ENCODE results near the gene GH2. TPM values are rescaled to one million over a fixed set of nuclear protein-coding genes. Genes with fewer than 3 reads are reported as not detected.

The GH2 gene
- total RNA-seq: not detected in 2 replicates

GRCh38 chr17:63881935-63882601 is at the start of gene GH2:
GH2 (minus strand) TSS chr17:63881944; CDS start chr17:63881801, 143 bp downstream.

GRCh38 chr17:63918789-63919305 is 37.1 kb upstream of the GH2 start, which contains the start of gene GH1:
GH1 (minus strand) TSS chr17:63918839; CDS start chr17:63918776, 63 bp downstream.

GRCh38 chr17:63911041-63911635 is 29.4 kb upstream of the GH2 start, which contains the start of gene CSHL1:
CSHL1 (minus strand) TSS chr17:63911258; CDS start chr17:63911196, 62 bp downstream.

GRCh38 chr17:63896524-63897354 is 15.0 kb upstream of the GH2 start, which contains the start of gene CSH1:
CSH1 (minus strand) TSS chr17:63896574; CDS start chr17:63896511, 63 bp downstream.

GRCh38 chr17:63873577-63873976 is 8.2 kb downstream of the GH2 start, which contains the start of gene CSH2:
CSH2 (minus strand) TSS chr17:63873677; CDS start chr17:63873614, 63 bp downstream.

GRCh38 chr17:63842540-63843386 is 39.0 kb downstream of the GH2 start, which contains the start of gene SMARCD2:
SMARCD2 (minus strand) TSS chr17:63842685; CDS start chr17:63842674, 11 bp downstream.

Other genes with a start within 250 kb of the GH2 start
- 3.5 and 4.3 TPM in 2 replicates for gene LIMD2, start 181.8 kb downstream of the GH2 start, total RNA-seq
- 21.5 and 28.2 TPM in 2 replicates for gene STRADA, start 140.1 kb downstream of the GH2 start, total RNA-seq
- 65.5 and 71.6 TPM in 2 replicates for gene CCDC47, start 108.3 kb downstream of the GH2 start, total RNA-seq
- 68.6 and 86.4 TPM in 2 replicates for gene DDX42, start 107.8 kb downstream of the GH2 start, total RNA-seq
- 55.1 and 101 TPM in 2 replicates for gene PSMC5, start 54.5 kb downstream of the GH2 start, total RNA-seq
- gene FTSJ3, start 54.3 kb downstream of the GH2 start, total RNA-seq: 62.3 and 101 TPM in 2 replicates
- gene SMARCD2, start 39.3 kb downstream of the GH2 start, total RNA-seq: 120 and 133 TPM in 2 replicates
- not detected in 2 replicates for gene CSH2, start 8.3 kb downstream of the GH2 start, total RNA-seq
- not detected in 2 replicates for gene CSH1, start 14.6 kb upstream of the GH2 start, total RNA-seq
- 0.15 TPM in 1 of 2 replicates, not detected in the other for gene CSHL1, start 29.3 kb upstream of the GH2 start, total RNA-seq
- gene GH1, start 36.9 kb upstream of the GH2 start, total RNA-seq: not detected in 2 replicates
- gene CD79B, start 50.4 kb upstream of the GH2 start, total RNA-seq: 0.15 and 0.17 TPM in 2 replicates
- gene SCN4A, start 91.0 kb upstream of the GH2 start, total RNA-seq: under 0.01 and 0.15 TPM in 2 replicates
- 1.5 and 1.8 TPM in 2 replicates for gene PRR29, start 116.4 kb upstream of the GH2 start, total RNA-seq
- gene ICAM2, start 138.7 kb upstream of the GH2 start, total RNA-seq: 1.2 and 4.1 TPM in 2 replicates
- 8.0 and 15.9 TPM in 2 replicates for gene ERN1, start 248.2 kb upstream of the GH2 start, total RNA-seq